Measurements from ENCODE around the gene ACER1. TPM values are rescaled to one million over a fixed set of nuclear protein-coding genes. Genes with fewer than 3 reads are reported as not detected.

ACER1 gene
- total RNA-seq, 2 donors from 2014 or later: 5.3 TPM; not detected in 1

DNA sequence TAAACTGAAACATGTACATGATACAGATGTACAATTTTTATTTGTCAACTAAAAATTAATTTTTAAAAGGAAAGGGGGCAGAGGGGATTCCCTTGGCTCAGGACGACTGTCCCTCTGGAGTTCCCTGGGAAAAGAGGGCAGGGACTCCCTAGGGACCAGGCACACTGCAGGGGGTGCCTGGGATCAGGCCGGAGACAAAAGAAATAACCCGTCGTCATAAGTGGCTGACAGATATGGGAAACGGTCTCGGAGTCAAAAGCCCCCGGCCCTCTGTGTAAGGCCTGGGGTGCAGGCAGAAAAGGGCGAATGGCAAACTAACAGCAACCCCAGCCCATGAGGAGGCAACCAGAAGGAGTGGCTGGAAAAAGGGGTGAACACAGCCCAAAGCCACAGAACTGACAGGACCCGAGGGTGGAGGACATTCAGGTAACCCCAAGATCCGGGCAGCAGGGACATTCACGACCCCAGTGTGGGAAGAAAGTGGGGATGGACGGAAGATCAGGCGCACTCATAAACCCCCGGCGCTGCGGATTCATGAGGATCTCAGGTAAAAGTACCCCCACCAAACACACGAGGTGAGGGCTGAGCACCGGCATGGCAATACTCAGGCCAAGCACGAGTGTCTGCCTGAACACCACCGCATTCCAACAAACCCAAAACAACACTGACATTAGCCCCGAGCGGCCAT, 60.4 kb downstream of the ACER1 start:
- intact Hi-C loops (cut with DNase I): loop anchor here (5.0 to 10.0 kb wide), 3 partner anchors 41 to 218 kb away; partner anchors contain the start of gene KHSRP
- Histone ChIP-seq H3K27ac (peak overlapping the region; percentile 79 to 87), H3K36me3 (no peaks in the 10 kb centered on the region), H3K4me3 (peak overlapping the region in 1 of 2 donors; percentile 10), H3K4me1 (replicated peaks) (peaks cover 61% of the 10 kb centered on the region), H3K27me3 (replicated peaks; ENCODE audit: insufficient read depth) (no peaks in the 10 kb centered on the region), H3K9me3 (no peaks in the 10 kb centered on the region)
- DNase-seq (ENCODE audit: low spot score): no peak
- TF ChIP-seq POLR2AphosphoS5 (IDR thresholded peaks at IDR 0.05): no peak
- TF ChIP-seq CTCF (IDR thresholded peaks at IDR 0.05): no peak
- TF ChIP-seq POLR2A (IDR thresholded peaks at IDR 0.05): no peak
- 63% methylated on average over 22 of the region's 22 CpGs for WGBS

DNA sequence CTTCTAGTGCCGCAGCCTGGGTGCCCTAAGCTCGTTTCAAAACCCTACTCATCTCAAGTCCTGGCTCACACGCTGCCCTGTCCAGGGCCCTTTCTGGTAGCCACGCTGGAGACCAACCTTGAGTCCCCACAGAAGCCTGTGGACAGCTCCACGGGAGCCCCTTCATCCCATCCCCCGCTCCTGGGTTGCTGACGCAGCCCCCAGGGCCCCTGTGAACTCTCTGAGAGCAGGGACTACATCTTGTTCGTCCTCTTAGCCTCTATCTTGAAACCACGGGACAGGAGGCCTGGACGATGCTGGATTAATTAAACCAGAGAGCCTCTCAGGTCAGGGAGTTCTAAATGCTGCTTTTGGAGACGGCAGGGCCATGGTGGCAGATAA, 61.0 kb downstream of the ACER1 start:
- WGBS: 45% methylated on average over 11 of the region's 11 CpGs
- no peak for TF ChIP-seq POLR2AphosphoS5 (IDR thresholded peaks at IDR 0.05)
- TF ChIP-seq POLR2A (IDR thresholded peaks at IDR 0.05): no peak
- no peak for TF ChIP-seq CTCF (IDR thresholded peaks at IDR 0.05)
- peak overlapping the region; percentile 79 to 87 for H3K27ac ChIP-seq
- intact Hi-C loops (cut with DNase I): loop anchor here (5.0 to 10.0 kb wide), 3 partner anchors 40 to 218 kb away; partner anchors contain the start of gene KHSRP
- H3K4me3 ChIP-seq: no peak overlapping the region
- no peaks in the 10 kb centered on the region for H3K9me3 ChIP-seq
- H3K27me3 ChIP-seq (replicated peaks; ENCODE audit: insufficient read depth): no peaks in the 10 kb centered on the region
- no peak for DNase-seq (ENCODE audit: low spot score)
- peaks cover 61% of the 10 kb centered on the region for H3K4me1 ChIP-seq (replicated peaks)
- no peaks in the 10 kb centered on the region for H3K36me3 ChIP-seq

DNA sequence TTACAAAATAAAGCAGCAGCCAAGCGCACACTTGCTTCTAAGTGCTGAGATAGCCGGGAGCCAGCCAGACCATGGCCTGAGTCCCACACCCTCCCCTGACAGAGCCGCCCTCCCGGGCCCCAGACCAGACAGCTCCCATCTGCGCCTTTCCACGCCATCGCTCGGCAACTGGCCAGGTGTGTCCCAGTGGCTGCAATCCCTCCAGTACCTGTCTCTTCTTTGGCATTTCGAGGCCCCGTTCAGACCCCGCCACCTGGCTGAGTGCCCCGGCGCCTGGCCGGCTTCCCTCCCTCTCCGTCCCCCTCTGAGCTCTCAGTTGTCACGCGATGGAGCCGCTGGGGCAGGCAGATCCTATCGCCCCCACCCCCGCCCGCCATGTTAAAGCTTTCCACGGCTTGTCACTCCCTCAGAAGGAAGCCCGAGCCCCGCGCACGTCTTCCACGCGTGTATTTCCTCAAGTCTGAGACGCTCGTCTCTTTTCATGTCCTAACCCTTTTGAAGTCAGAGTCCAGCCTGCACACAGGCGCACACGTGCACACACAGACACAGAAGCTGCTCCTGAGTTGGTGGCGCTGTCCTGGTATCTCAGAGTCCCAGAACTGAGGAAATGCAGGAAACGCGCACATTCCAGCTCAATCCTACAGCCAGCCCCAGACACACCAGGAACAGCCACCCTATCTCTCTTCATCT, 61.5 kb downstream of the ACER1 start:
- 15% methylated on average over 35 of the region's 35 CpGs for WGBS
- Histone ChIP-seq H3K27me3 (replicated peaks; ENCODE audit: insufficient read depth) (no peaks in the 10 kb centered on the region), H3K9me3 (no peaks in the 10 kb centered on the region), H3K4me1 (replicated peaks) (peaks cover 61% of the 10 kb centered on the region), H3K27ac (peak overlapping the region; percentile 79 to 87), H3K4me3 (peak overlapping the region; percentile 4 to 18), H3K36me3 (no peaks in the 10 kb centered on the region)
- TF ChIP-seq POLR2AphosphoS5 (IDR thresholded peaks at IDR 0.05) (no peak), POLR2A (IDR thresholded peaks at IDR 0.05) (no peak)
- peak; percentile 62 for DNase-seq (ENCODE audit: low spot score)
- intact Hi-C loops (cut with DNase I): loop anchor here (5.0 to 10.0 kb wide), 3 partner anchors 40 to 217 kb away; partner anchors contain the start of gene KHSRP

- Histone ChIP-seq H3K27ac (peak overlapping the region; percentile 79 to 87), H3K36me3 (no peaks in the 10 kb centered on the region), H3K4me3 (no peak overlapping the region), H3K9me3 (no peaks in the 10 kb centered on the region), H3K27me3 (replicated peaks; ENCODE audit: insufficient read depth) (no peaks in the 10 kb centered on the region), H3K4me1 (replicated peaks) (peaks cover 57% of the 10 kb centered on the region)
- TF ChIP-seq CTCF (IDR thresholded peaks at IDR 0.05): peak in 1 of 4 experiments; percentile 10
- TF ChIP-seq POLR2A (IDR thresholded peaks at IDR 0.05): no peak
- no peak for DNase-seq (ENCODE audit: low spot score)
- WGBS: 54% methylated on average over 9 of the region's 9 CpGs
- intact Hi-C loops (cut with DNase I): loop anchor here (5.0 to 10.0 kb wide), 3 partner anchors 39 to 216 kb away; partner anchors contain the start of gene KHSRP
Observed at GRCh38 chr19:6271251-6271650, 62.2 kb downstream of the ACER1 start.

DNA sequence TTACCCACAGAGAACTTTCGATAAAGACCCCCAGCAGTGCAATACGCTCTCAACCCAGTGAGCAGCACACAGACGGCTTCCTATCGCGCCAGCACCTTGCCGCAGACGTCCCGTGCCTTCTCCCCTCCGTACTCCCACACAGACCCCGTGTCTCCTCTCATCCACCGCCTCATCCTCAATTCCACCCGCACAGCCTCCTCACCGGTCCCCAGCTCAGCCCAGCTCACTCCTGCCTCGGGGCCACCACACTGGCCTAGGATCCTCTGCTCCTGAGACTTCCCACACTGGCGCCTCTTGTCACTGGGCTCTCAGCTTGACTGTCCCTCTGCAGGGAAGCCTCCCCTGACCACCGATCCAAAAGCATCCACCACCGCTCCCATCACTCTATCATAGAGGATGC, 62.6 kb downstream of the ACER1 start:
- Histone ChIP-seq H3K4me3 (no peak overlapping the region), H3K9me3 (no peaks in the 10 kb centered on the region), H3K27me3 (replicated peaks; ENCODE audit: insufficient read depth) (no peaks in the 10 kb centered on the region), H3K36me3 (no peaks in the 10 kb centered on the region), H3K27ac (peak overlapping the region; percentile 79 to 87), H3K4me1 (replicated peaks) (peaks cover 55% of the 10 kb centered on the region)
- no peak for DNase-seq (ENCODE audit: low spot score)
- intact Hi-C loops (cut with DNase I): loop anchor here (5.0 to 10.0 kb wide), 3 partner anchors 39 to 216 kb away; partner anchors contain the start of gene KHSRP
- 88% methylated on average over 17 of the region's 17 CpGs for WGBS
- TF ChIP-seq POLR2A (IDR thresholded peaks at IDR 0.05) (no peak), POLR2AphosphoS5 (IDR thresholded peaks at IDR 0.05) (no peak), CTCF (IDR thresholded peaks at IDR 0.05) (no peak)

All from prostate gland (tissue), 2 donors.